Stimulated activated CD4-positive, alpha-beta T cell treated with anti-CD3 and anti-CD28 coated beads, TNF-alpha, amount 100 ng/mL, for 48 hours (primary cell): Measurements from ENCODE around the gene MAFF.
"Not testable (repeated sequence)": the region's sequence is repeated elsewhere in the genome, so short reads cannot be mapped to it uniquely, and the experiment has no call there.

Source experiments
- DNase-seq, 3 donors: peaks; one replicate each; pipeline ENCODE4 v3.0.0-alpha.2; 2020; ENCODE audit warnings: low read depth in 3 of 3

The MAFF gene

DNA sequence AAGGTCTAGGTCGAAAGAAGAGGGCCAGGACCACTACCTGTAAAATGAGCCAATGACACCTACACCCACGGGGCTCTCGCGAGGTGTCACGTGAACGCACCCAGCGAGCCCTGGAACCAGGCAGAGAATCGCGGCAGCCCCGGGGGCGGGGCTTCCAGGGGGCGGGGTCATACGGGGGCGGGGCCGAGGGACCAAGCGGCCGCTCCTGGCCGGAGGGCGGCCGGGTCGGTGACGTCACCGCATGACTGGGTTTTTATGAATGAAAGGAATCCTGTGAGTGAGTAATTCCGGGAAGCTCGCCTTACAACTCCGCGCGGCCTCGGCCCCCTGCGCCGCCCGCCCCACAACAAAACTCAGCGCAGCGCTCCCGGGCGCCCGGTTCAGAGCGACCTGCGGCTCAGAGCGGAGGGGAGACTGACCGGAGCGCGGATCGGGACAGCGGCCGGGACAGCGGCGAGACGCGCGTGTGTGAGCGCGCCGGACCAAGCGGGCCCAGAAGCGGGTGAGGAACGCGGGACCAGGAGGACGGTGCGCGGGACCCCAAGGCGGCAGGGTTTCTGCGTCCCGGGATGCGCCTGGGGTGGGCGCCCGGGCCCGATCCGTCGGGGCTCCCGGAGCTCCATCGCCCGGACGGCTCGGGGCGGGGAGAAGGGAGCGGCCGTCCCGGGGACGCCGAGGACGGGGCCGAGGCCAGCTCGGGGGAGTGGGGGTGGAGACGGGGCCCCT, at the start of gene MAFF:
TSS of gene MAFF (plus strand) at position 284 of the 726 bp plus-strand sequence. CDS start 11,860 bp downstream, outside the sequence.
- peak; percentile 86 to 92 (median 90) for DNase-seq

DNA sequence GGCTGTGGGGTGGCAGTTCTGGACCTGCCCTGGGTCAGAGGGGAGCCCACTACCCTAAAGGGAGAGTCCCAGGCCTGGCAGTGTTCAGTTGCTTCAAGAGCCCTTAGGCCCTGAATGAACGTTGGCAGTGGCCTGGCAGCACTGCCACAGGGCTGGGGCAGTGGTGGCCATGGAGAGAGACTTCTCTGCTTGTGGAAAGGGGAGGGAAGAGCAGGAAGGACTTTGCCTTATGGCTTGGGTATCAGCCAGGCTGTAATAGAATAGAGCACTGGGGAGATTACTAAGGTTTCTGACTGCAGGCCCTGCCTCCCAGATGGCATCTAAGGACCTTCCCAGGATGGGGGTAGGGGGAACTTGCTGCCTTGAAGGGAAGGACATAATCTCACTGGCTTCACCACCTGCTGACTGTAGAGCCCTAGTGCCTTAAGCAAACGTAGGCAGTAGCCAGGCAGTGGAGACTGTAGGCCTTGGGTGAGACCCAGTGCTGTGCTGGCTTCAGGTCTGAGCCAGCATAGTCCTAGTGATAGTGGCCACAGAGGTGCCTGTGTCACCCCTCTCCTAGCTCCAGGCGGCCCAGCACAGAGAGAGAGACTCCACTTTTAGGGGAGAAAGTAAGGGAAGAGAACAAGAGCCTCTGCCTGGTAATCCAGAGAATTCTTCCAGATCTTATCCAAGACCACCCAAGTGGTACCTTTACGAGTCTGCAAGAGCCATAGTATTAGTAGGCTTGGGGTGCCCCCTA, 47.8 kb upstream of the MAFF start:
- DNase-seq, result no peak

DNA sequence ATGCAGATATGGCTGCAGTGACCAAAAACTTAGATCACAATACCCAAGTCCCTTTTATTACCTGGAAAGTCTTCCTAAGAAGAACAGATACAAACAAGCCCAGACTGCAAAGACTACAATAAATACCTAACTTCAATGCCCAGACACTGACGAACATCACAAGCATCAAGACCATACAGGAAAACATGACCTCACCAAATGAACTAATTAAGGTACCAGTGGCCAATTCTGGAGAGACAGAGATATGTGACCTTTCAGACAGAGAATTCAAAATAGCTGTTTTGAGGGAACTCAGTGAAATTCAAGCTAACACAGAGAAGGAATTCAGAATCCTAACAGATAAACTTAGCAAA, 47.3 kb upstream of the MAFF start:
- not testable (repeated sequence) for DNase-seq

DNA sequence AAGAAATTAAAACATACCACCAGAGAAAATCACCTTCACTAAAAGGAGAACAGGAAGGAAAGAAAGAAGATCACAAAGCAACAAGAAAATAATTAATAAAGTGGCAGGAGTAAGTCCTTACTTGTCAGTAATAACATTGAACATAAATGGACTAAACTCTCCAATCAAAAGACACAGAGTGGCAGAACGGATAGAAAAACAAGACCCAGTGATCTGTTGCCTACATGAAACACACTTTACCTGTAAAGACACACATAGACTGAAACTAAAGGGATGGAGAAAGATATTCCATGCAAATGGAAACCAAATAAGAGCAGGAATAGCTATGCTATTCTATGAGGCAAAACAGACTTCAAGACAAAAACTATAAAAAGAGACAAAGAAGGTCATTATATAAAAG, 46.1 kb upstream of the MAFF start:
- no peak for DNase-seq

DNA sequence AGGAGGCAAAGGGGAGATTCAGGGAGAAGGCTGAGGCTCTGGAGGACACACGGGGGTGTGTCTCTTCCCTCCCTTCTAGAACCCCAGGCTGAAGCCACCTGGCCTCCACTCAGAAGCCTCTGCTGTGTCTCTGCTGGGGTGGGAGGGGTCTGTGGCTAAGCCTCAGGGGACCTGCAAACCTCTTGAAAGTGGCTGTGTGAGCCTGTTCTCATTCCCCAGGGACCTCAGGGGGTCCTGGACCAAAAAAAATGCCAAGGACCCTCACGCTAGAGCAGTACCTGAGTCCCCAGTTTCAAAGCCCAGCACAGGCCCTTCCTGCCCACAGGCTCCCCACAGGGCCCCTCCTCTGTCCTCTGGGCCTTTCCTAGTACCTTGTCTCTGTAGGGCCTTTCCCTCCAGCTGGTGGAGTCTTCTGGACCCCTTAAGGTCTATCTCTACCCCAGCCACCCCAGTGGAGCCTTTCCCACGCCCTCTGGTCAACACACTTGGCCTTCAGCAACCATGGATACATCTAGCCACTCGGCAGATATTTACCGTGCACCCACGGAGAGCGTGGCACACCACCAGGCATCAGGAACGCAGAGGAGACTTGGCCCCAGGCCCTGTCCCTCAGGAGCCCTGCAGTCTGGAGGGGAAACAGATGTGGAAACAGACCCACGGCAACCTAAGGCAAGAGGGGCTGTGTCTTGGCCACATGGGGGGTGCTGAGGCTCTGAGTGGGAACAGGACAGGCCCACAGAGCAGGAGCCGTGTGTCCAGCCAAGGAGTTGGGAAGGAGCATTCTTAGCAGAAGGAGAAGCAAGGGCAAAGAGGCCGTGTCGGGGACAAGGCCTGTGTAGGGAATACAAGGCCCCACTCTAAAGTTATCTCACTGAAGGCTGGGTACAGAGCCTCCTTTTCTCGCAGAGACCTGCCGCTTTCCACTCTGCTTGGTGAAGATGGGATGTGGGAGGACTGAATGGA, 38.6 kb upstream of the MAFF start:
- no peak for DNase-seq

DNA sequence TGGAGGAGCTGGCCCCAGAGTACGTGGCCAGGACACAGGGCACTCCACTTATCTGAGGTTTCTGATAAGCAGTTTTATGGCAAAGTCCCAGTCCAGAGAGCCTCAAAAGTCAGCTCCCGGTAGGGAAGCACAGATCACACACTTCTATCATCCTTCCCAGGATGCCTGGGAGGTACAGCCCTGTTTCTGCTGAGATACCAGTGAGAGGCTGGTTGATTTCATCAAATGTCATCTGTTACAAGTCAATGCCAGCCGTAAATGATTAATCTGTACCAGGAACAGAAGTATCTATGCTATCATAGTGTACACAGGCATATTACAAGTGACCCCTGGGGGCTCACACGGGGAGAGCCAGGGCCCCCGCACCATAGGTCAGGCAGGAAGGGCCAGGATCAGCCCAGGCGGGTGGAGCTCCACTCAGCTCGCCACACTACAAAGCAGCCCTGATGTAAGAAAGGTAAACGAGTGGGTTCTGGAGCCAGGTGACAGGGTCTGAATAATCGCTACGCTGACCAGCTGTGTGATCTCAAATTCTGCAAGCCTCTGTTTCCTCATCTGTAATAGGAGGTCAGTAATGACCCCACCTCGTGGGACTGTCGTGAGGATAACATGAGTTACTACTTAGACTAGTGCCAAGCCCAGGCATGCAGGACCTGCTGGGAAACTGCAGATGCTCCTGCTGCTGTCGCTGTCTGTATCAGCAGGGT, 37.8 kb upstream of the MAFF start:
- no peak for DNase-seq

DNA sequence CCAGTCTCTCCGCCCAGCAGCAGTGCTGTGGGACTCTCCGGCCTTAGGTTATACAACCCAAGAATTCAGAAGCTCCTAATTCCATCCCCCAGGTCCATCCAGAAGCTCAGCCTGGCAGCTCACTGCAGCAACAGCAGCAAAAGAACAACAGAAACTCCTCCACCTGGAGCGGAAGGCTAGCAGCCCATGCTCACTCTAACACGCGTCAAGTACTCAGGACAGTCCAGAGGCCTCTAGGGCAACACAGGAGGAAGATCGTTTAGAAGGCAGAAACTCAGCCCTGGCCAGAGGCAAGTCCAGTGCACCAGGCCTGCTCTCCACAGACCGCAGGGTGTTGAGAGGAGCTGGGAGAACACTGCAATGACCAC, 37.3 kb upstream of the MAFF start:
- no peak for DNase-seq

DNA sequence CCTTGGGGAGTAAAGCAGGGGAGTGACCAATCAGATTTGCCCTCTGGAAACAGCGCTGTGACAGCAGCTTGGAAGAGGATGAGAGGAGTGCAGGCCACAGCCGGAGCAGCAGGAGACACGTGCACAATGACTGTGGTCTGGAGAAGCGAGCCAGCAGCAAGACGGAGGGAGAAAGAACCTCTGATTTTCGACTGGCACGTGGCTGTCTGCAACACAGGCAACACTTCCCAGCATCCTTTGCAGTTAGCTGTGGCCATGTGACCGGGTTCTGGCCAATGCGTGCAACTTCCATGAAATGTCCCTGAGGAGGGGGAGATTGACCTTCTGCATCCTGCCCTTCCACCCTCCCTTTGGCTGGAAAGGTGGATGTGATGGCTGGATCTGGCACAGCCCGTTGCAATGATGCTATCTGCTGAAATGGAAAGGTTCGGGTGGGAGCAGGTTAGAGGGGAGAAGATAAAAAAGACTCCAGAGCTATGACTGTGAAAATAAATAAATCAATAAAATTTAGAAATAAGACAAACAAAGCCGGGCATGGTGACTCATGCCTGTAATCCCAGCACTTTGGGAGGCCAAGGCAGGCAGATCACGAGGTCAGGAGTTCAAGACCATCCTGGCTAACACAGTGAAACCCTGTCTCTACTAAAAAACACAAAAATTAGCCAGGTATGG, 35.7 kb upstream of the MAFF start:
- no peak for DNase-seq

DNA sequence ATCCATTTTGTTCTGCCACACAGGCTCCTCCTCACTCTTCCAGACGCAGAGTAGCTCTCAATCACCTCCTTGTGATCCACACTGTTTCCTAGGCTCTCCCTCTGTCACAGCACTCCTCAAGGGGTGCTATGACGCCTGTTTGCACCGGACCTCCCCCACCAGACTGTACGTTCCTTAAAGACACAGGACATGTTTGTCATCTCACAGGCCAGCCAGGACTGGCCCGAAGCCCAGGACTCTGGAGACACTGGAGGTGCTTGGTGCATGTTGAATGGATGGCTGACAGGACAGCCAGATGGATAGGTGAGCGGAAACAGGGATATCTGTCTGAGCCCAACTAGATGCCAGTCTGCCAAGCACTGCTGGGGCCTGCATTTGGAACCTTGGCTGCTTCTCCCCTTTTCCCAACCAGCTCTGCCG, 33.8 kb upstream of the MAFF start:
- no peak for DNase-seq

DNA sequence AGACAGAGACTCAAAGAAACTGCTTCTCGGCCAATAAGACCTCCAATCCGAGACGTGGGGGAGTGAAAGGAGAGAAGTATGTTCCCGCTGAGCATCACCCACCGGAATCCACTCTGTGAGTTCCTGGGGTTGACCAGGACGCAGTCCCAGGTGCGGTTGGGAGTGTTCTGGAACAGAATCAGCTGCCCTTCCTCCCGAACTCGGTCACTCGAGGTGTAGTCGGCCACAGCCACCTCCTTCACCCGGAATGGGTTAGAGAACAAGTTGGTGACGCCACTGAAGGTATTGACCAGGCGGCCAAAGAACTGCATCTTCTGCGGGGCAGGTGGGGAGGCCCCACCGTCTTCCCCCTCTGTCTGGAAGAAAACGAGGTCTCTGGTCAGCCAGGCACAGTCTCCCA, 32.7 kb upstream of the MAFF start:
- DNase-seq, result no peak

DNA sequence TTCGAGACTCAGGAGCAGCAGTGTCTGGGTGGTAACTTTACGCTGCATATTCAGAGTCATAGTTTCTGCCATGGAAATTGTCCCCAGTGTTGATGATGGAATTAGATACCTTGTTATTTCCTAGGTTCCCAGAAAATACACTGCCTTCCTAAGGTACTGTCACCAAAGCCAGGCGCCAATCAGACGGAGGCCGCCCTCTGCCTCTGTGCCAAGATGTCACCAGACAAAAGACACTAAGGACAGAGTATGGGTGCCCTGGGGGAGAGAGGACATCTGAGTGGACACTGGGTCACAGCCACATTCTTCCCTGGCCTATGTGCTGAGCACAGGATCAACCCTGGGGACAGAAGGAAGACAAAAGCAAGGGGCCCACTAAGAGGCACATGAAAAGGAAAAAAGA, 31.3 kb upstream of the MAFF start:
- DNase-seq, result no peak

DNA sequence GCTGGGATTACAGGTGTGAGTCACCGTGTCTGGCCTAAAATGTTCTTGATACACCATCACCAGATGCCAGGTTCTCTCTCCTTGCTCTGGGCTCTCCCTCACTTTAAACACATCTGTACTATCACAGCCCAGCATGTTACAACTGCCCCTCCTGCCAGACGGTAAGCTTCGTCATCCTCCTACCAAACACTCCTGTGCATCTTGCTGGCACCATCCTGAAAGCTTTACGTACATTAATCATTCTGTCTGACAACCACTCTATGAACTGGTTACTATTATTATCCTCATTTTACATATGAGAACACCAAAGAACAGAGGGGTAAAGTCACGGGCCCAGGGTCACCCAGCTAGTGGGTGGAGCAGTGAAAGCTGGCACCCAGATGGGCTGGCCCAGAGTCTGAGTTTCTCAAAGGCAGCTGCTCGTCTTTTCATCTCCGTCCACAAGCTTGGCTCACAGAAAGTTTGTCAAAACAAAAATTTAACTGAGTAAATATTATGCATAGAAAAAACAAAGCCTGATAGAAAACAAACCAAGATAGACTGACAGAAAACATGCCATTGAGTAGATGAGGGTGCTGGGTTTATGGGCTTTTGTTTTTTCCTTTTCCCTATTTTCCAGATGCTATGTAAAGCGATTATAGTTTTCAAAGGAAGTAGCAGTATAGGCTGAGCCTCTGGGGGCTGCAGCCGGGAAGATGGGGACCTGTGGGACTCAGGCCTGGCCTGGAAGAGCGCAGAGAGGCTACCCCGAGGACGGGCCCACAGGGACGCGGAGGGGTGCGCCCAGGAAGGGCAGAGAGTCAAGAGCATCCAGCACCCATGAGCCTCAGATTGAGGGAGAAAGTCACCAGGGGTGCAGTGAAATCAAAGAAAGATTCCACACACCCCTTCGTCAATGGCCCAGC, 29.6 kb upstream of the MAFF start:
- DNase-seq, result no peak

DNA sequence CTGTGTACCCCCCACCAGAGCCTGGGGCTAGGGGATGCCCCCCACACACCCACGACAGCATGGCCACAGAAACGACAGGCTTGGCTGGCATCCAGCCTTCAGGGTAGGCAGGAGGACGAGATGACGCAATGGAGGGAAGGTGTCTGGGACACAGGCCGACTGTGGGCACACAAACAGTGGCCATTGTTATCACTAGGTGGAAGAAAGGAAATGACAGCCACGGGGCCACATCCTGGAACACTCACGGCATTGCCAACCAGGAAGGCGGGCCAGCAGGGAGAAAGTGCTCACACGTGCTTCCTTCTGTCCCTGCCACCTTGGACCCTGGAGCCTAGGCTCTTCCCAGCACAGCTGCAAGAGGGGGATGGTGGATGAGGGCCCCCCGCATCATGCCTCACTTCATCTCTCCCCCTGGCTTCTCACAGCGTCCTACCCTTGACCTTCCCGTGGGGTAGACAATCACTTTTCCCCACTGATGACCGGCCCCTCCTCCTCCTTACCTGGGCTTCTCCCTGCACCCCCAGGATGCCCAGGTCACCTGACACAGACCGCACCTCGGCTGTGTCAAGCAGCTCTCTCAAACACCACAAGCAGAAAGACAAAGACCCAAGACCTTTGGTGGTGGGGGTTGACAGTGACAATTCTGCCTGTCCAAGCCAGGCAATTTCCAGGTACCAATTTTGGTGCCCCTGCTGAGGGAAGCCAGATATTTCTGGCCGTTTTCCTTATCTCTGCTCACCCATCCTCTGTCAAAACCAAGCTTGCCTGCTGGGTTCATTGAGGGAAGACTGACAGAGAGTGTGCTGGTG, 28.8 kb upstream of the MAFF start:
- no peak for DNase-seq

DNA sequence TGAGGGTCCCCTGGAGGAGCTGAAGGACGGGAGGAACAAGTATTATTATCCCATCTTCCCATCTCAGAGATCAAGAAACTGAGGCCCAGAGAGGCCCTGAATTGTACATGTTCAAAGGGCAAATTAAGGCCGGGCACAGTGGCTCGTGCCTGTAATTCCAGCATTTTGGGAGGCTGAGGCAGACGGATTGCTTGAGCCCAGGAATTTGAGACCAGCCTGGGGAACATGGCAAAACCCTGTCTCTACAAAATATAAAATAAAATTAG, 28.2 kb upstream of the MAFF start:
- DNase-seq, result no peak

DNA sequence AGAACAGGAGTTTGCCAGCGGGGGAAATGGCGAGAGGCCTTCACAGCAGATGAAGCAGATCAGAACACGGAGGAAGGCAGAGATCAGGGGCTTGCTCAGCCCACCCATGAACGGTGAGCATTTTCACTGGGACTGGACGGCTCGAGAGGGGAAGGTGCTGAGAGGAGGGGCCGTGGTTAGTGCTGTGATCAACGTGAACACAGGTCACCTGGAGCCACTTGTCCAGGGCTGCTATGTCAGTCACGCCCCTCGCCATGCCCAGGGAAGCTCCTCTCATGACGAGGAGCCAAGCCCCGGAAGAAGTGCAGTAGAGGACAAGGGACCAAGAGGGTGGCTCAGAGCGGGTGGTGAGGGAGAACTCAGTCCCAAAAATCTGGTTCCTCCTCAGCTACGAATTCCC, 27.2 kb upstream of the MAFF start:
- no peak for DNase-seq

DNA sequence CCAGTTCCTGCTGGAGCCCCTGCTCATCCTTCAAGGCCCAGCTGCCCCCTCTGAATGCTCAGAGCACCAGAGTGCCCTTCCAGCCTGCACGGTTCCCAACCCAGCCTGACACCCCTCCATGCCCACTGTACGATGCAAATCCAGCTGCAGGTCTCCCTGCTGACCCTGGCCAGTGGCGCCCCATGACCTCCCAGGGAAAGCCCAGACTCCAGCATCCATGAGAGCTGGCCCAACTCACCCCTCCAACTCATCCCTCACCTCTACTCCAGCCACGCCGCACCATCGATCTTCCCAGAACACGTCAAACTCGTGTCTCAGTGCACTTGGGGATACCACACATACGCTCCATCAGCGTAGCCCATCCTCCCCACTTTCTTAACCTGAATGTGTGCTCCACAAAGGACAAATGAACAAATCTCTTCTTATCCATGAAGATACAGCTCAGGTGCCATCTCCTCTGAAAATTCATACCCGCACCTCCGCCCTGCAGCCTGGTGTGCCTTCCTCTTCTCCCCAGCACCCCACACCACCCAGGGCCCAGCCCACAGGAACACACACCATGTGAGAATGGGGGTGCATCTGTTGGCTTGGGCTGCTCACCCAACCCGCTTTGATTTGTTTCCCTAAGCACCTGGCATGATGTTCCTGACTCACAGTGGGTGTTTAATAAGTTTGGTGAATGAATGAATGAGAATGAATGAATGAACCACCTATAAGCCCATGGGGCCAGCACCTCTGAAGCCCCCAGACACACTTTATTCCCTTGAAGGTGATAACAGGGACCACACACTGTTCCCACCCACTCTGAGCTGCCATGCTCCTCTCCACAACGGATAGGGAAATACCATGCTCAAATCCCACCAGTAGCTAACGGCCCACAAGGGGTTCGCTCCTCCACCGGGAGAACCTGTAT, 26.3 kb upstream of the MAFF start:
- no peak for DNase-seq

DNA sequence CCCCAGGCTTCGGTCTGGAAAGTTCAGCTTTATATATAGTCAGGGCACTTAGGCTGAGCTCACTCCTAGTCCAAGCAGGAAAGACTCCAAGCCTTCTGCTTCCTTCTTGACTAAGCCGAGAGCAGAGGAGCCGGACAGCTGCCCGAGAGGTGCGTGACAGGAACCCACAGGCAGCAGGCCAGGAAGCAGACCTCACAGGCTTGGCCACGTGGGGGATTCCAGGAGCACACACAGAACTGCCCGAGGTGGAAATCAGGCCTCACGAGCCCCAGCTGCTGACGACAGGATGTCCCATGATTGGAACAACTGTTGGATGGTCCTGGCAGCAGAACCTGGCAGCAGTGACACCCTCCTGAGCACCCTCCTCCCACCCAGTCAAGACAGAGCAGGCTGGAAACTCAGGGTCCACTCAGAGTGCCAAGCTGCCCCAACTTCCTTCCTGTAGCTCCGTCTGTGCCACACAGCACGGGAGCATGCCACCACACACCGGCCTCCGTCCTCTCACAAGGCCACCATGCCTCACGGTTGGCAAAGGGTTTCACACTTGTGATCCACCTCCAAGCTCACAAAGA, 25.5 kb upstream of the MAFF start:
- no peak for DNase-seq

DNA sequence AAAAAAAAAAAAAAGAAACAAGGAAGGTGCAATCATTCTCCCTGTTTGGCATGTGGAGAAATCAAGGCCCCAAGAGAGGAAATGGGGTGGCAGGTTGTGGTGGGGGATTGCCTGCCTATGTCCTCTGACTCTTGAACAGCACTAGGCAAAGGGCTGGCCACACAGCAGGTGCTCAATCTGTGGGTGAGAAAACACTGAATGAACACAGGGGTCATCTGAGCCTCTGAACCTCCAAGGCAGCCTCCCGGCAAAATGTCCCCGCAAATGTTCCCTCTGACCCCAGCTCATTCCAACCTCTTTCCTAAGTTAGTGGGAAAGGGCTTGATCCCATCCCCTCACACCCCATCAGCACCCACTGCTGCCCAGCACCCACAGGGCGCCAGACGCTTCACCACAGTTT, 24.8 kb upstream of the MAFF start:
- DNase-seq, result no peak
